GM12865 (cell line): Measurements from ENCODE around the gene CD44.
A peak's percentile ranks its signal among the peaks of the same experiment; 100 is the strongest.

Experiments used
- DNase-seq: peaks from one replicate; pipeline ENCODE4 v3.0.0; 2010; ENCODE audit warnings: low read depth
- H3K4me3 ChIP-seq: 2 replicates; pipeline ENCODE4 v1.5.1; 2011; ENCODE audit warnings: mild to moderate bottlenecking, low read depth, low read length, control low read depth
- TF ChIP-seq, protein P1 (sequence below): IDR thresholded peaks from 2 replicates; pipeline ENCODE4 v1.5.1; 2011; ENCODE audit warnings: low read length, control low read depth, low read depth, inconsistent platforms; ENCODE audit not compliant: insufficient read depth; ENCODE audit errors: missing control alignments

Gene CD44

DNA sequence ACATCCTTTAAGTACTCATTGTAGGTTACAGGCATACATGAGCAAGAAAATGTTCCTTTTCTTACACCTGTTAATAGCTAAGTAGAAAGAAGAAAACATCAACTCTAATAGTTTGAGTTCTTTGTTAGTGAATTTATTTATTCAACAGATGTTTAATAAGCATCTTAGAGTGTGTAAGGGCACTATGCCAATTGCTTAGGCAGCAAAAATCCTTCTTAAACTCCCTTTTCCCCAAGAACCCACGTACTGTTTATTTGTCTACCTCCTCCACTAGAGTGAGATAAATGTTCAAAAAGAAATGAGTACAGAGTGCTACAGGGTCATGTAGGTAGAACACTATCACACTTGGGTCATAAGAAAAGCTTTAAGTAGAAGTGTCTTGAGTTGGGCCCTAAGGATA is 131.4 kb downstream of the CD44 start:
- TF ChIP-seq, protein P1, sequence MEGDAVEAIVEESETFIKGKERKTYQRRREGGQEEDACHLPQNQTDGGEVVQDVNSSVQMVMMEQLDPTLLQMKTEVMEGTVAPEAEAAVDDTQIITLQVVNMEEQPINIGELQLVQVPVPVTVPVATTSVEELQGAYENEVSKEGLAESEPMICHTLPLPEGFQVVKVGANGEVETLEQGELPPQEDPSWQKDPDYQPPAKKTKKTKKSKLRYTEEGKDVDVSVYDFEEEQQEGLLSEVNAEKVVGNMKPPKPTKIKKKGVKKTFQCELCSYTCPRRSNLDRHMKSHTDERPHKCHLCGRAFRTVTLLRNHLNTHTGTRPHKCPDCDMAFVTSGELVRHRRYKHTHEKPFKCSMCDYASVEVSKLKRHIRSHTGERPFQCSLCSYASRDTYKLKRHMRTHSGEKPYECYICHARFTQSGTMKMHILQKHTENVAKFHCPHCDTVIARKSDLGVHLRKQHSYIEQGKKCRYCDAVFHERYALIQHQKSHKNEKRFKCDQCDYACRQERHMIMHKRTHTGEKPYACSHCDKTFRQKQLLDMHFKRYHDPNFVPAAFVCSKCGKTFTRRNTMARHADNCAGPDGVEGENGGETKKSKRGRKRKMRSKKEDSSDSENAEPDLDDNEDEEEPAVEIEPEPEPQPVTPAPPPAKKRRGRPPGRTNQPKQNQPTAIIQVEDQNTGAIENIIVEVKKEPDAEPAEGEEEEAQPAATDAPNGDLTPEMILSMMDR: no peak
- DNase-seq: no peak
- H3K4me3 ChIP-seq: no peak overlapping the region

DNA sequence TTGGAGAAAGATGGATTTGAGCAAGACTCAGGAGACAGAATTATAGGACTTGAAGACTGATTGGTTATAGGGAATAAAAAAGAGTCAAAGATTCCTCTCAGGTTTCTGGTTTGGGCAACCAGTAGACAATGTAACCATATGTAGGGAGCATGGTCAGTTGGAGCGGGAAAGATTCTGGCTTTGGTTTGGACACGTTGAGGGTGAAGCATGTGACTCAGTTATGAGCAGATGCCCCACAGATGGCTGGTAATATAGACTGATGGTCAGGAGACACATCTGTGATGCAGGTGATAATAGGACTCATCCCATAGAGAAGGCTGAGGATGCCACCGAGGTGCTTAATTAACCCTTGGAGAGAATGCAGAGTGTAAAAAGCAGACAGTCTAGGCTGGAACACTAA is 132.1 kb downstream of the CD44 start:
- TF ChIP-seq, protein P1: no peak
- DNase-seq: no peak
- H3K4me3 ChIP-seq: no peak overlapping the region

DNA sequence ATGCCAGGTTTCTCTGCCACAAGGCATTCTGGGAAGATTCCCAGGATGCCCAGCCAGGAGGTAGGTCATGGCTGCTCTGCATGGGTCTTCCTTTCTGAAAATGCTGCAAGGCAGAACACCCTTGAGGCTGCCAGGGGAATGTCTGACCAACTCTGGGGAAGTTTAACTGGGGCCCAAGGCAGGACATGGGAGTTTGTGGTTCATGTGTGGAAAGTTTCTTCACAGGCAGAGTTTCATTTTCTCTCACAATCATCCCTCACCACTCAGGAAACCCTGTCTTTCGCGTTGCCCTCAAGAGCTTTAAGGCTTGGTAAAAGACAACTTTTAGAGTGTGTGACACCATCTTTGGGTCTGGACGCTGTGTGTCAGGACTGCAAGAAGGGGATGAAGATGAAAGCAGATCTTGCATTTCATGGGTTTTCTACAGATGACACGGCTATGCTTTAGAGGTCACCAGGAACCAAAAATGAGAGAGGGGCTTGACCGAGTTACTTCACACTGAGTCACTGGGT is 133.5 kb downstream of the CD44 start:
- H3K4me3 ChIP-seq: peak overlapping the region; percentile 13
- TF ChIP-seq, protein P1: no peak
- peak; percentile 90 for DNase-seq

DNA sequence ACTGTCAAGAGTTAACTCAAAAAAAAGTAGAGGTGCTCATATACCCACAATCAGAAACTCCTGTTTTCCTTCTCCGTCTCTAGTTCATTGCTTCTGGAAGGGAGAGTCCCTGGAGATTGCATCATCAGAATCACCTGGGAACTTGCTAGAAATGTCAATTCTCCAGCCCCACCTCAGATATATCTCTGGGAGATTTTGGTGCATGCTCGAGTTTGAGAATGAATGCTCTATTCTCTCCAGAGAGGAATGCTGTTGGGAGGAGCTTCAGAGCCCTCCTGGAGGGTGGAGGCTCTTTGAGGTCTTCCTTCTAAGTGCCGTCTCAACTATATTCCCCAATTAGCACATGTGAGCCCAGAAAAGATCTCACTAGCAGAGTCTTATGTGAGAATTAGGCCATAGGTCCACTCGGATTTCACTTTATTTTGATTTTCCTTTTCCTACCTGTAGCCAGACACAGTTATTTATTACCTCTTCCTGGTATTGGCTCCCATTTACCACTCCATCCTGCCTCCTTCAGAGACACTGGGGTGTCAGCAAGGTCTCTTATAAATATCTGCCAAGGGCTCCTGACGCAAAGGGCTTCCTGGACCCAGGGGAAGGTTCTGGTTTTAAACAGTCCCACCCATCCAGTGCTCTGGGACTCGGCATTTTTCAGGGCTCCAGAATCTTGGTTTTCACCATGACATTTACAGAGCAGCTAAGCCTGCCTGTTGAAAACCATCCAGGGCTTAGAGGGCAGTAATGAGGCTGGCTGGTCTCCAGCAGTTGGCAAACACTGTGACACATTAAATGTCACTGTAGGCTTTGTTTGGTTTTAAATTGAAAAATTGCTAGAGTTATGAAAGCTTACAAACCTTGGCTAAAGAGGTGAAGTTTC is 136.2 kb downstream of the CD44 start:
- TF ChIP-seq, protein P1: no peak
- DNase-seq: no peak
- H3K4me3 ChIP-seq: no peak overlapping the region

DNA sequence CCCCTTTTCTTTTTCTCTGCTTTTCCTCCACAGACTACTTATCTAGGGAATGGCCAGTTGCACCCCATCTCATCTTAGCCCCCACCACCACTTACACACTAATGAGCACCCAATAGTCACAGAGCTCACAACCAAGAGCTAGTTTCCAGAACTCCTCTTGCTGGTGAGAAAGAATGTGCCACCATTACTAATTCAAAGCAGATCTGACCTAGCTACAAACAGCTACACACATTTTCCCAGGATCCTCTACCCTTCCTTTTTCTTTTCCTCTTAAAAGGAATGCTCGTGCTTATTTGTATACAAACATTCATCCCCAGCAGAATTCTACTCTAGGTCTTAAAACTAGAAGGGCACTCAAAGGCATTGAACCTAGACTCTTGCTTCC is 136.8 kb downstream of the CD44 start:
- no peak for DNase-seq
- TF ChIP-seq, protein P1: no peak
- H3K4me3 ChIP-seq: no peak overlapping the region

DNA sequence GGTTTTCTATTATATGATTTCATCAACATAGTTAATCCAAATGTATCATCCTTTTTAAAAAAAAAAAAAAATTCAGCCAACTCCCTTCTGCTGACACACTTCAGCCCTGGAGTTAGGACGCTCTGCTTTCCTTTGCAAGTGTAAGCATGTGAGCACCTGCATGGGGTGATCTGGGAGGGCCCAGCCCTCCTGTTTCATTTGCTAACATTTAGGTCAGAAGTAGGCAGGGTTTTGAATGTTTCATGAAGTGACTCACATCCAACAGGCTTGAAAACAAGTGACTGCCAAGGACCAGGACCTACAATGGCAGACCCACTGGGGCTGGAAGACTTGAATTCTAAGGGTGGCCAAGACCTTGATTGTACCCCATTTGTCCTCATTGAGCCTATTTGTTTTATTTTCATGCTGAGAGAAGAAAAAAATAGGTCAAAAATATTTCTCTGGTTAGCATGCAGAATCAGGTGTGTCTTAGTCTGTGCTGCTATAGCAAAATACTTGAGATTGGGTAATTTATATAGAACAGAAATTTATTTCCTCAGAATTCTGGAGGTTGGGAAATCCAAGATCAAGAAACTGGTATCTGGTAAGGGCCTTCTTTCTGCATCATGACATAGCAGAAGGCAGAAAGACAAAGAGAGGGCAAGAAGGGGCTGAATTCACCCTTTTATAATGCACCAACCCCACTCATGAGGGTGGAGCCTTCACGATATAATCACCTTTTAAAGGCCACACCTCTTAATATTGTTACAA is 137.6 kb downstream of the CD44 start:
- no peak overlapping the region for H3K4me3 ChIP-seq
- TF ChIP-seq, protein P1: no peak
- peak; percentile 13 for DNase-seq
